ENCODE data around the gene ZNF593OS.

ZNF593OS gene

DNA sequence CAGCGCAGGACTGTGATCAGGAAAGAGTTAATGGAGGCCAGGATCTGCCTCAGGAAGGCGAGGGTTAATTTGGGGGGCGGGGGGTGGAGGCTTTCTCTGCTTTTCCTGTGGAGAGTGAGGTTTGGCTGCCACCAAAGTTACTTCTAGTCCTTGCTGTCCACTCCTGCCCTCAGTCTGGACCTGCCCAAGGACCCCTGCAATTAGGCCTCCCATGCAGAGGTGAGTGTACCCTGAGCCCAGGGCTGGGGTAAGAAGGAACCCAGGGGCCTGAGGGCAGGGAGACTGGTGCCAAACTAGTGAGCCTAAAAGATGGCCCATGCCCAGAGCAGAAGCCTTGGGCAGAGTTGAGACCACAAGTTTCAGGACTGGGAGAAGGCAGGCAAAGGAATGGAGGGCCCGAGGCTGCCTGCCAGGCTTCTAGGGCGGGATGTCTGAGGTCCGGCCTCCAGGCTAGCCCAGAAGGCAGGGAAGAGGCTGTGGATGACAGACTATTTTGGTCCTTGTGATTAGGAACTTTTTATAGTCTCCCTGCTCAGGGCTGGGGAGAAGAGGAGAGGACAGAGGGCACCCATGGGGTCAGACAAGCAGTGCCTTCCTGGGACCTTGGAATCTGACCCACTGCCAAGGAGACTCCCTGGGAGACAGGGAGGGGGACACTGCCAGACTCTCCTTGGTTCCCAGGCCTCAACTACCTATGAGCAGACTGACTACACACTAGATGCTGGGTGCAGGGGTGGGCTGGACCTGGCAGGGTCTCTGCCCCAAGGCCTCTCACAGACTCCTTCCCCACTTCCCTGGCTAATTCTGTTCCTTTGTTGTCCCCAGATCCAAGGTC lies 12.5 kb downstream of the ZNF593OS start, which contains the start of gene FAM110D:
Gene FAM110D, plus strand, starts transcription at position 172 of the 835 bp plus-strand sequence. CDS start 2,213 bp downstream, outside the sequence.
- DNase-seq, result no peak

GRCh38 chr1:26158271-26158907 lies 13.2 kb downstream of the ZNF593OS start:
- DNase-seq, result no peak

GRCh38 chr1:26156285-26157038 lies 15.2 kb downstream of the ZNF593OS start:
- DNase-seq, result no peak

- no peak for DNase-seq
Measured at GRCh38 chr1:26155370-26156284, 16.0 kb downstream of the ZNF593OS start.

DNA sequence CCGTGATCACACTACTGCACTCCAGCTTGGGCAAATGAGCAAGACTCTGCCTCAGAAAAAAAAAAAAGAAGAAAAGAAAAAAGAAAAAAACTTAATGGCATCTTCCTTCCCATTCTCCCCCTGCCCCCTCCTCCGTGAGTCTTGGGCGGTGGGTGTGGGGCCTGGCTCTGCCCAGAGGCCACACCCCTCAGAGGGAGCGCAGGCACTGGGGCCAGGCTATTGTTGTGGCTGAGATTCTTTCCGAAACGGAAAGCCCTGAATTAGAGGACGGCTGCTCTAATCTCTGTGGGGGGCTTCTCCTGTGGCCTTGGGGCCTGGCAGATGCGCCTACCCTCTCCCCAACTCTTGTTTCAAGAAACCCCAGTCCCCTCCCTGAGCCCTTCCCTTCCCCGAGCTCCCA lies 16.9 kb downstream of the ZNF593OS start:
- DNase-seq, result no peak

DNA sequence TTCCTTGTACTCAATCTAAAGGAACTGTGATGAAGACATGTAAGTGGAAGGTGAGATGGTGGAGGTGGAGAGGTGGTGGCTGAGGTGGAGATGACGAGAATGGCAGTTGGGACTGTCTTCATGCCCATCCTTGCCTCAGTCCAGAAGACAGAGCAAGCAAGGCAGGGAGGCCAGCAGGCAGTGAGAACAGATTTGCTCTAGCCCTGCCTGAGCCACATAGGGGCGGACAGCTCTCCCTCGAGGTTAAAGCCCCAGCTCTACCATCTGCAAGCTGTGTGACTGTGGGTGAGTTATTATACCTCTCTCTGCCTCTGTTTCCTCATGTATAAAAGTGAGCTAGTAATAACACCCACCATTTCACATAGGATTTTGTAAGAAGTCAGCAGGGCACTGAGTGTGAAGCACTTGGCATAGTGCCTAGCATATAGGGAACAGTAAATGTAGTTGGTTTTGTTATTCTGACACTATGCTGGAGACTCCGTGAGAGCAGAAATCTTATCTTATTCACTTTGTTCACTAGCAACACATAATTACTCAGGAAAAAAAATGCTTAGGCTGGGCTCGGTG lies 17.6 kb downstream of the ZNF593OS start:
- no peak for DNase-seq

GRCh38 chr1:26148887-26149286 lies 22.7 kb downstream of the ZNF593OS start:
- no peak for DNase-seq

DNA sequence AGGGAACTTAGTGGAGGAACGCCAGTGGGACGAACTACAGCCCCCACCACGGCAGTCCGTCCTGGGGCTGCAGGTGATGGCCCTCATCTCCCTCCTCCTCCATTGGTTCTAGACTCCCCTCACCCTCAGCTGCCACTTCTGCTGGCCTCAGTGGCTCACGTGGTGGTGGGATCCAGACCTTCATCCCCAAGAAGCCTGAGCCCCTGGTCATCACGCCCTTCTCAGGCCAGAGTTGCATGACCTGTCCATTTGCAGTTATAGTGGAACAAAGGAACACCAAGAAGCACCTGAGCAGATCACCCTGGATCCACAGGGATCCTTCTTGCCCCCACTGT lies 25.7 kb downstream of the ZNF593OS start:
- DNase-seq, result no peak

- peak; percentile 67 to 87 for DNase-seq
Measured at GRCh38 chr1:26145041-26145959, 26.3 kb downstream of the ZNF593OS start.

GRCh38 chr1:26142159-26142558 lies 29.5 kb downstream of the ZNF593OS start:
- DNase-seq, result no peak

DNA sequence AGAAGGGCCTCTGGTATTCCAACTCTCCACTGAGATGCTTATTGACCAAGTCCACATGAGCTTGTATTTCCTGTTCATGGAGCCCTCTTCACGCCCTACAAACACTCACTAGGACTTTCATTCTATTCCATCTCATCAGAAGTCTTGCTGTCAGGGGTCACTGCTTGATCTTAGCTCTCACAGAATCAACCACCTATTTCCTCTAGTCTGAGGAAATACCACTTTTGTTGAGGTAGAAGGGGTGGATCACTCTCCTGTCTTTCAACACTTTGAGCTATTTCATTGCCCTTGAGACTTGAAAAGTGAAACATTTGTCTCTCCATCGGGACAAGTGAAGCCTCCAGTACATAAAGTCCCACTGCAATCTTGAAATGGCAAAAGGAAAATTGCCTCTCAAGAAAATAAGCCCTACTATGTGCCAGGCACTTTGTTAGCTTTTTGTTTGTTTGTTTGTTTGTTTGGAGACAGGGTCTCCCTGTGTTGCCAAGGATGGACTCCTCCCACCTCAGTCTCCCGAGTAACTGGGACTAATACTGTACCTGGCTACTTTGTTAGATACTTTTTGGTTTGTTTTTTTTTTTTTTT lies 32.6 kb downstream of the ZNF593OS start:
- DNase-seq, result no peak

- no peak for DNase-seq
Measured at GRCh38 chr1:26134466-26134865, 37.2 kb downstream of the ZNF593OS start.

DNA sequence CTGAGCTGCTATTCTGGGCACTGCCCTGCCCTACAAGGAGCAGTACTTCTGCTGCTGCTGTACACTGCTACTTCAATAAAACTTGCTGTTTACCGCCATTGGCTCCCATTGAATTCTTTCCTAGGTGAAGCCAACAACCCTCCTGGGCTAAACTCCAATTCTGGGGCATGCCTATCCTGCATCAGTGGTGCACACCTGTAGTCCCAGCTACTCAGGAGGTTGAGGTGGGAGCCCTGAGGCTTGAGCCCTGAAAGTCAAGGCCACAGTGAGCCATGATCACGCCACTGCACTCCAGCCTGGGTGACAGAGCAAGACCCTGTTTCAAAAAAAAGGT lies 38.8 kb downstream of the ZNF593OS start:
- no peak for DNase-seq

- DNase-seq, result no peak
Measured at GRCh38 chr1:26132128-26132833, 39.4 kb downstream of the ZNF593OS start.

- DNase-seq, result no peak
Measured at GRCh38 chr1:26130695-26131094, 40.9 kb downstream of the ZNF593OS start.

GRCh38 chr1:26129778-26130177 lies 41.9 kb downstream of the ZNF593OS start:
- no peak for DNase-seq

DNA sequence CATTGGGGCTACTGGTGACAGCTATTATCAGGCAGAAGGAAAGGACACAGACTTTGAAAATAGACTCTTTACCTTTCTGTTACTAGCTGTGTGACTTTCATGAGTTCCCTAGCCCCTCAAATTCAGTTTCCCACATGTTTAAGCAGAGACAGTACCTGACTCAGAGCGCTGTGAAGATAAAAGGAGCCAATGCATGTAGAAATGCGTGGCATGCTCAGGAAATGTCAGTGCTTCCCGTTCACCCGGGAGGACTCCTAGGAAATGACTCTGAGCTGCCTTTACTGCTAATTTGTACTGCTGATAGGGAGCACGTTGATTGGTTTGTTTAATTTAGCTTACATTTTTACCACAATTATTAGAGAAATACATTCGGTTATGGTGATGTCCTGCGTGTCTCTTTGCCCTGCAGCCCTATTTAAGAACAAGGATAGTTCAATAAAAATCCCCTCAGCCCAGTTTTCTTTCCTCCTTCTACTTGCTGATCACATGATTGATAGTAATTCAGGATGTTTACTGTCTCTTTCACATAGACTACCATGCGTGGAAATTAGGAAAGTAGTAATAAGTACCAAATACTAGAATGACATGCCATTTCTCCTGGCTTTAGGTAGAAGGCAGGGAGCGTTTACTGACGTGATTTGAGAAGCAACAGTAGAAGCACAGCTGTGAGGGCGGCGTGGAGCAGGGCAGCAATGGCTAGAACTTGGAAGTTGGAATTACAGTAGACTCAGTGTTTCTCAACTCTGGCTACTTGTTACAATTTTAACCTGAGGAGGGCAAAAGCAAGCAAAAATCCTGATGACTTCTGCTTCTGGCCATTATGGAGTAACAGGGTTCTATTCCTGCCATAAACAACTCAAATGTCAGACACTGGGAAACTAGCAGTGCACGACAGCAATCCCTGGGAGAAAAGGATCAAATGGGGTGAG lies 44.1 kb downstream of the ZNF593OS start:
- no peak for DNase-seq

GRCh38 chr1:26126321-26127084 lies 45.1 kb downstream of the ZNF593OS start:
- peak; percentile 14 to 69 for DNase-seq
